ENCODE measurements around the gene SGPP1. TPM values are rescaled to one million over a fixed set of nuclear protein-coding genes. Genes with fewer than 3 reads are reported as not detected.

SGPP1 gene
- total and polyA plus RNA-seq, 2 donors (not counting 1 experiment from before 2014, with no cell fraction given): 13.8 to 46.4 TPM

DNA sequence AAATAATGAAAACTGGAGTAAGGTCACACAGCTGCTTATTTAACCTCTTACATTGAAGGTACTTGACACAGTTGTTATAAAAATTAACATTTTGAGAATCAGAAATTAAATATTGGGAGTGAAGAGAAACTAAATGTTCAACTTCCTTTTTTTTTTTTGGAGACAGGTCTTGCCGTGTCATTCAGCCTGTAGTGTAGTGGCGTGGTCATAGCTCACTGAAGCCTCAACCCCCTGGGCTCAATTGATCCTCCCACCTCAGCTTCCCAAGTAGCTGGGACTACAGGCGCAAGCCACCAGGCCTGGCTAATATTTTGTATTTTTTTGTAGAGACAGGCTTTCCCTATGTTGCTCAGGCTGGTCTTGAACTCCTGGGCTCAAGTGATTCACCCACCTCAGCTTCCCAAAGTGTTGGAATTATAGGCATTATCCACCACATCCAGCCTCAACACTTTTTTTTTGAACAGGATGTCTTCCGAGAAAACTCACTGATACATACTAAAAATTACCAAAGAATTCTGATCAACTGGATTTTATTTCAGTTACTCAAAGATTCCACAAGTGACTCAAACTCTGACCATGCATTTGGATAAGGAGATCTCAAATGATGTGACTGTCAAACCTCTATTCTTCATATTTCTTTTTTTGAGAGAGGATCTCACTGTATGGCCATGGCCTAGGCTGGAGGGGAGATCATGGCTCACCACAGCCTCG, 35.4 kb downstream of the SGPP1 start:
- Histone ChIP-seq H3K36me3 (replicated peaks in 1 of 2; ENCODE audit: control extremely low read depth in 1 of 2, control insufficient read depth in 1 of 2, extremely low read depth in 1 of 2, insufficient read depth in 2 of 2, low read length in 1 of 2) (peaks cover 2 to 17% of the 10 kb centered on the region in 2 experiments), H3K79me2 (ENCODE audit: control insufficient read depth, insufficient read depth, low read length) (peaks cover 23% of the 10 kb centered on the region), H3K9ac (ENCODE audit: low read length) (no peak overlapping the region), H3K27me3 (replicated peaks in 1 of 4; ENCODE audit: control extremely low read depth in 1 of 4, control insufficient read depth in 3 of 4, insufficient read depth in 4 of 4, low read length in 3 of 4) (no peaks in the 10 kb centered on the region), H3K9me3 (ENCODE audit: control extremely low read depth in 1 of 3, control insufficient read depth in 2 of 3, insufficient read depth in 1 of 3, low read length in 2 of 3) (no peaks in the 10 kb centered on the region), H4K20me1 (ENCODE audit: control insufficient read depth, insufficient read depth, low read length, poor library complexity, severe bottlenecking) (no peaks in the 10 kb centered on the region), H3K27ac (ENCODE audit: low read length in 2 of 2) (no peak overlapping the region), H3K4me1 (ENCODE audit: control insufficient read depth in 2 of 2, insufficient read depth in 2 of 2, low read length in 2 of 2) (peaks cover 7% of the 10 kb centered on the region in 2 donors), H3K4me3 (ENCODE audit: control extremely low read depth in 1 of 5, extremely low read depth in 1 of 5, insufficient read depth in 1 of 5, low read depth in 2 of 5, low read length in 4 of 5) (no peak overlapping the region), H2AFZ (ENCODE audit: insufficient read depth, low read depth, low read length, poor library complexity, severe bottlenecking) (no peak overlapping the region), H3K4me2 (replicated peaks; ENCODE audit: low read depth, low read length, poor library complexity, severe bottlenecking) (no peak overlapping the region)
- H3K27ac Mint-ChIP-seq: peak overlapping the region; percentile 56
- intact Hi-C loops (cut with micrococcal nuclease): no loop called here
- no peak overlapping the region for H3K4me3 Mint-ChIP-seq
- TF ChIP-seq, protein P1, sequence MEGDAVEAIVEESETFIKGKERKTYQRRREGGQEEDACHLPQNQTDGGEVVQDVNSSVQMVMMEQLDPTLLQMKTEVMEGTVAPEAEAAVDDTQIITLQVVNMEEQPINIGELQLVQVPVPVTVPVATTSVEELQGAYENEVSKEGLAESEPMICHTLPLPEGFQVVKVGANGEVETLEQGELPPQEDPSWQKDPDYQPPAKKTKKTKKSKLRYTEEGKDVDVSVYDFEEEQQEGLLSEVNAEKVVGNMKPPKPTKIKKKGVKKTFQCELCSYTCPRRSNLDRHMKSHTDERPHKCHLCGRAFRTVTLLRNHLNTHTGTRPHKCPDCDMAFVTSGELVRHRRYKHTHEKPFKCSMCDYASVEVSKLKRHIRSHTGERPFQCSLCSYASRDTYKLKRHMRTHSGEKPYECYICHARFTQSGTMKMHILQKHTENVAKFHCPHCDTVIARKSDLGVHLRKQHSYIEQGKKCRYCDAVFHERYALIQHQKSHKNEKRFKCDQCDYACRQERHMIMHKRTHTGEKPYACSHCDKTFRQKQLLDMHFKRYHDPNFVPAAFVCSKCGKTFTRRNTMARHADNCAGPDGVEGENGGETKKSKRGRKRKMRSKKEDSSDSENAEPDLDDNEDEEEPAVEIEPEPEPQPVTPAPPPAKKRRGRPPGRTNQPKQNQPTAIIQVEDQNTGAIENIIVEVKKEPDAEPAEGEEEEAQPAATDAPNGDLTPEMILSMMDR (IDR thresholded peaks at IDR 0.05): no peak
- TF ChIP-seq EZH2 (IDR thresholded peaks at IDR 0.05; ENCODE audit: borderline replicate concordance, insufficient read depth, low read depth, low read length, poor library complexity, severe bottlenecking): no peak
- H3K4me1 Mint-ChIP-seq: peaks cover 12% of the 10 kb centered on the region
- WGBS (ENCODE audit: insufficient coverage): no CpG with 5 or more reads among the region's 5 CpGs
- POLR2A ChIA-PET: interaction anchor here (0.6 kb wide), 1 partner anchor 19 kb away, joined by 3 read pairs; no protein-coding TSS in a partner anchor
- H3K27me3 Mint-ChIP-seq: no peaks in the 10 kb centered on the region
- CTCF ChIA-PET: interaction anchor here (0.7 kb wide), 1 partner anchor 181 kb away, joined by 5 read pairs; no protein-coding TSS in a partner anchor
- DNase-seq: peak; percentile 11
- no peaks in the 10 kb centered on the region for H3K9me3 Mint-ChIP-seq (ENCODE audit: insufficient read depth)
- no peak for ATAC-seq (ENCODE audit: low read depth)

DNA sequence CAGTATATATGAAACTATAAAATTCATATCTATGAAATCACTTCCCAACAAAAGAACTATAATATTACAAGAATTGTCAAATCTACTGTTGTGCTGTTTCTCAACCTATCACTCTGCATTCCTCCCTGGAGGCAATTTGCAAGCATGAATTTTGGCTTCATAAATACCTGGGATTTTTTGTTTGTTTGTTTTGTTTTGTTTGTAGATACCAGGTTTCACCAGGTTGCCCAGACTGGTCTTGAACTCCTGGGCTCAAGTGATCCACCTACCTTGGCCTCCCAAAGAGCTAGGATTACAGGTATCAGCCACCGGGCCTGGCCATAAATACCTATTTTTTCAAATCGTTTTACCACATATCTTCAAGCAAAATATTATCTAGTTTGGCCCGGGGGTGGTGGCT, 38.7 kb downstream of the SGPP1 start:
- H3K9me3 Mint-ChIP-seq (ENCODE audit: insufficient read depth): no peaks in the 10 kb centered on the region
- no peaks in the 10 kb centered on the region for H4K20me1 ChIP-seq (ENCODE audit: control insufficient read depth, insufficient read depth, low read length, poor library complexity, severe bottlenecking)
- intact Hi-C loops (cut with micrococcal nuclease): no loop called here
- peaks cover 2 to 23% of the 10 kb centered on the region in 2 experiments for H3K36me3 ChIP-seq (replicated peaks in 1 of 2; ENCODE audit: control extremely low read depth in 1 of 2, control insufficient read depth in 1 of 2, extremely low read depth in 1 of 2, insufficient read depth in 2 of 2, low read length in 1 of 2)
- ATAC-seq (ENCODE audit: low read depth) (no peak), DNase-seq (no peak)
- H3K9me3 ChIP-seq (ENCODE audit: control extremely low read depth in 1 of 3, control insufficient read depth in 2 of 3, insufficient read depth in 1 of 3, low read length in 2 of 3): no peaks in the 10 kb centered on the region
- H3K4me1 ChIP-seq (ENCODE audit: control insufficient read depth in 2 of 2, insufficient read depth in 2 of 2, low read length in 2 of 2): peaks cover 7% of the 10 kb centered on the region in 2 donors
- no peak overlapping the region for H3K27ac ChIP-seq (ENCODE audit: low read length in 2 of 2)
- no peak overlapping the region for H3K9ac ChIP-seq (ENCODE audit: low read length)
- H3K27ac Mint-ChIP-seq: no peak overlapping the region
- TF ChIP-seq EZH2 (IDR thresholded peaks at IDR 0.05; ENCODE audit: borderline replicate concordance, insufficient read depth, low read depth, low read length, poor library complexity, severe bottlenecking): no peak
- TF ChIP-seq, protein P1 (IDR thresholded peaks at IDR 0.05): no peak
- WGBS (ENCODE audit: insufficient coverage): no CpG with 5 or more reads among the region's 3 CpGs
- no peak overlapping the region for H2AFZ ChIP-seq (ENCODE audit: insufficient read depth, low read depth, low read length, poor library complexity, severe bottlenecking)
- no peaks in the 10 kb centered on the region for H3K27me3 Mint-ChIP-seq
- ChIA-PET CTCF (interaction anchor here (0.8 to 1.7 kb wide), 3 partner anchors 10 to 80 kb away, joined by 3 to 5 read pairs (median 3); no protein-coding TSS in a partner anchor), POLR2A (no interaction called here)
- peaks cover 8% of the 10 kb centered on the region for H3K4me1 Mint-ChIP-seq
- H3K4me3 Mint-ChIP-seq: no peak overlapping the region
- no peak overlapping the region for H3K4me3 ChIP-seq (ENCODE audit: control extremely low read depth in 1 of 5, extremely low read depth in 1 of 5, insufficient read depth in 1 of 5, low read depth in 2 of 5, low read length in 4 of 5)
- no peaks in the 10 kb centered on the region for H3K27me3 ChIP-seq (replicated peaks in 1 of 4; ENCODE audit: control extremely low read depth in 1 of 4, control insufficient read depth in 3 of 4, insufficient read depth in 4 of 4, low read length in 3 of 4)
- no peak overlapping the region for H3K4me2 ChIP-seq (replicated peaks; ENCODE audit: low read depth, low read length, poor library complexity, severe bottlenecking)
- H3K79me2 ChIP-seq (ENCODE audit: control insufficient read depth, insufficient read depth, low read length): peaks cover 14% of the 10 kb centered on the region

Measured in B cell (primary cell).